ENCODE results near the gene KCNN1.
"Not testable (repeated sequence)": the region's sequence is repeated elsewhere in the genome, so short reads cannot be mapped to it uniquely, and the experiment has no call there.

KCNN1 gene

DNA sequence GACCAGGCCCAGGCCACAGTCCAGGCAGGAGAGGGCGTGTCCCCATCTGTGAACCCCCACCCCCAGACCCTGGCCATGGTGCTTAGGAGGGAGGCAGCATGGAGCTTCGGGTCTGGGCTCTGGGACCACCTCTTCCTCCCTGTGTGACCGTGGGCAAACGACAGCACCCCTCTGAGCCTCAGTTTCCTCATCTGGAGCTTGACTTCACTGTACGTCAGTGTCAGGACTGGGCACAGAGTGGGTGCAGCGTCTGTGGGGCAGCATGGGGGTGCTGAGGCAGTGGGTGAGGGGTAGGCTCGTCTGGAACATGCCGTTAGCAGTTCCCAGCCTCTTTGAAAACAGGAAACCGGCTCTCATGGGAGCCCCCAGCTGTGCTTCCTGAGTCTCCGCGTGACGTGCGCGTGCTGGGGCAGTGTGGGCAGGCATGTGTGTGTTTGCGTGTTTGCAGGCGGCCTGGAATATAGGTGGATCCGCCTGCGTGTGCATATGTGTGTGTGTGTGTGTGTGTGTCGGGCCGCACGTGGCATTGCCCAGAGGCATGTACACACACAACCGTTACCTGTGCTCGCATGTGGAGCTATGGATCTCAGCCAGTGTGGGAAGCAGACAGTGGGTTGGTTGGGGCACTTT is 56.8 kb downstream of the KCNN1 start:
- Histone ChIP-seq H3K4me3 (ENCODE audit: low read length in 2 of 2) (no peak overlapping the region), H3K4me1 (ENCODE audit: control insufficient read depth in 2 of 2, insufficient read depth in 2 of 2, low read length in 2 of 2) (peaks cover 28 to 36% of the 10 kb centered on the region in 2 donors), H3K9ac (ENCODE audit: low read depth in 1 of 2, low read length in 2 of 2) (peak overlapping the region; percentile 8 to 14), H3K27me3 (ENCODE audit: control insufficient read depth in 2 of 2, insufficient read depth in 2 of 2, low read length in 2 of 2) (no peaks in the 10 kb centered on the region), H3K27ac (ENCODE audit: low read depth in 2 of 2, low read length in 2 of 2) (peak overlapping the region; percentile 78 to 87), H3K36me3 (ENCODE audit: control insufficient read depth in 2 of 2, insufficient read depth in 2 of 2, low read length in 2 of 2) (no peaks in the 10 kb centered on the region), H3K9me3 (ENCODE audit: control insufficient read depth in 2 of 2, low read length in 2 of 2) (no peaks in the 10 kb centered on the region)

DNA sequence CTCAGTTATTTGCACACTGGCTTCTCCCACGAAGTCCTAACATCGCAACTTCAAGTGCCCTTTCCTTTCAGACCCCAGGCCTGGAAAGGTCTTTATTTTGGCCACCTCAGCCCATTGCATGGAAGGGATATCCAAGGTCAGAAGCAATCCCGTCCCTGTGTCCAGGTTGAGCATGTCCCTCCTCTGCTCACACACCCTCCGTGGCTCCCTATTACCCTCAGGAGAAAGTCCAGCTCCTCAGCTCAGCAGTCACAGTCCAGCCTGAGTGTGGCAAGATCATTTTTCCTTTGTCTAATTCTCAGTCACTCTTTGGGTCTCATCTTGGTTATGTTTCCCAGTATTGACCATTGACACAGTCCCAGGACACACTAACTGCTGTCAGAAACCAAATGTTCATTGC is 60.2 kb downstream of the KCNN1 start:
- H3K4me1 ChIP-seq (ENCODE audit: control insufficient read depth in 2 of 2, insufficient read depth in 2 of 2, low read length in 2 of 2), result peaks cover 11 to 22% of the 10 kb centered on the region in 2 donors
- no peak overlapping the region for H3K9ac ChIP-seq (ENCODE audit: low read depth in 1 of 2, low read length in 2 of 2)
- H3K36me3 ChIP-seq (ENCODE audit: control insufficient read depth in 2 of 2, insufficient read depth in 2 of 2, low read length in 2 of 2), result no peaks in the 10 kb centered on the region
- no peak overlapping the region for H3K27ac ChIP-seq (ENCODE audit: low read depth in 2 of 2, low read length in 2 of 2)
- no peaks in the 10 kb centered on the region for H3K27me3 ChIP-seq (ENCODE audit: control insufficient read depth in 2 of 2, insufficient read depth in 2 of 2, low read length in 2 of 2)
- H3K9me3 ChIP-seq (ENCODE audit: control insufficient read depth in 2 of 2, low read length in 2 of 2), result no peaks in the 10 kb centered on the region
- no peak overlapping the region for H3K4me3 ChIP-seq (ENCODE audit: low read length in 2 of 2)

DNA sequence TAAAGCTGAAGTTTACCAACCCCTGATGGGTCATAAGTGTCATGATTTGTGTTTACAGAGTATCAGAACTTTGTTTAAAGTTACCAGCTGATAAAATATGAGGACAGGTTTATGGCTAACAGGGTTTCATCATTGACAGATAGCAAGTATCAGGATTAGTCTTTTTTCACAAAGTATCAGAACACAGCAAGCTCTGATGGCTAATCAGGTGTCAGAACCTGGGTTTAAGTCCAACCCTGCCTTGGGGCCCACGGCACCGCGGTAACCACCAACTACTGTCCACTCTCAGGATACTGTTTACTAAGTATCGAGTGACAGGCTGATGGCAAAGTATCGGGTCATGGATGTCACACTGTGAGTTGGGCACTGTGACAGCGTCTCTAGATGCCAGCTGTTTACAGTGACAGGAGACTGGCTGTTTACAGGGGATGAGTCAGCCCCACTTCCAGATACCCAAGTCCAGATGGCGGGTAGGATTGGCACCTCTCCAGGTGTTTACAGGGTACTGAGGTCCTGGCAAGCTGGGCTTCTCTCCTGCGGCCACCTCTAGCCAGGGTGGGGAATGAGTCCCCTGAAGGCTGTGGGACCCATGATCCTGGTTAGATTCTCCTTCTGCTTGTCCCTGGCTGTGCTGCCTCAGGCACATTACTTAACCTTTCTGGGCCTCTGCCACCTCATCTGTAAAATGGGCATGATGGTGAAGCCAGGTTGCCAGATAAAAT is 62.9 kb downstream of the KCNN1 start:
- Histone ChIP-seq H3K36me3 (ENCODE audit: control insufficient read depth in 2 of 2, insufficient read depth in 2 of 2, low read length in 2 of 2) (no peaks in the 10 kb centered on the region), H3K27me3 (ENCODE audit: control insufficient read depth in 2 of 2, insufficient read depth in 2 of 2, low read length in 2 of 2) (no peaks in the 10 kb centered on the region), H3K9ac (ENCODE audit: low read depth in 1 of 2, low read length in 2 of 2) (no peak overlapping the region), H3K4me1 (ENCODE audit: control insufficient read depth in 2 of 2, insufficient read depth in 2 of 2, low read length in 2 of 2) (peaks cover 0 to 12% of the 10 kb centered on the region in 2 donors), H3K27ac (ENCODE audit: low read depth in 2 of 2, low read length in 2 of 2) (peak overlapping the region in 1 of 2 donors; percentile 43), H3K4me3 (ENCODE audit: low read length in 2 of 2) (no peak overlapping the region), H3K9me3 (ENCODE audit: control insufficient read depth in 2 of 2, low read length in 2 of 2) (no peaks in the 10 kb centered on the region)

DNA sequence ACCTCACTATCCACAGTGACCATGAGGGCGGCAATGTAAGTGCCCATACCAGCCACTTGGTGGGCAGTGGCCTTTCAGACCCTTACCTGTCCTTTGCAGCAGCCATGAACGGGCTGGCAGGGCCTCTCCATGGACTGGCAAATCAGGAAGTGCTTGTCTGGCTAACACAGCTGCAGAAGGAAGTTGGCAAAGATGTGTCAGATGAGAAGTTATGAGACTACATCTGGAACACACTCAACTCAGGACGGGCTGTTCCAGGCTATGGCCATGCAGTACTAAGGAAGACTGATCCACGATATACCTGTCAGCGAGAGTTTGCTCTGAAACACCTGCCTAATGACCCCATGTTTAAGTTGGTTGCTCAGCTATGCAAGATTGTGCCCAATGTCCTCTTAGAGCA is 64.5 kb downstream of the KCNN1 start:
- not testable (repeated sequence) for H3K27me3 ChIP-seq (ENCODE audit: control insufficient read depth in 2 of 2, insufficient read depth in 2 of 2, low read length in 2 of 2); H3K36me3 ChIP-seq (ENCODE audit: control insufficient read depth in 2 of 2, insufficient read depth in 2 of 2, low read length in 2 of 2); H3K9ac ChIP-seq (ENCODE audit: low read depth in 1 of 2, low read length in 2 of 2); H3K4me3 ChIP-seq (ENCODE audit: low read length in 2 of 2); H3K9me3 ChIP-seq (ENCODE audit: control insufficient read depth in 2 of 2, low read length in 2 of 2)
- peaks cover 0 to 12% of the 10 kb centered on the region in 2 donors for H3K4me1 ChIP-seq (ENCODE audit: control insufficient read depth in 2 of 2, insufficient read depth in 2 of 2, low read length in 2 of 2)
- peak overlapping the region in 1 of 2 donors; percentile 53 for H3K27ac ChIP-seq (ENCODE audit: low read depth in 2 of 2, low read length in 2 of 2)

DNA sequence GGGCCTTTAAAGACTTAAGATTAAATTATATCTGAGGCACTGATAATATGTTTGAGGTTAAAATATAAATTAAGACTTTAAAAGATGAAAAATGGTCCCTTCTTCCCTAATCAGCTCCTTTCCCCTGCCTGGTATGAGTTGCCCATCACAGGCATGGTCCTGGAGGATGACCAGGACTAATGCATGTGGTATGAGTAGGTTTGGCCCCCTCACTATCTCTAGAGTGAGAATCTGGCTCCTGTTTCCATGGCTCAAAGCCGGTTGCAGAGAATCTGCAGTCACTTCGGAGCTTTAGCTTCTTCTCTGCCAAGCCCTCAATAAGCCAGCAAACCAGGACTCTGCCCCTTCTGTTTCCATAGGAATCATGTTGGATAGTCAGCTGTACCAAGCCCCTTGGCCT is 65.2 kb downstream of the KCNN1 start:
- H3K27me3 ChIP-seq (ENCODE audit: control insufficient read depth in 2 of 2, insufficient read depth in 2 of 2, low read length in 2 of 2); H3K9me3 ChIP-seq (ENCODE audit: control insufficient read depth in 2 of 2, low read length in 2 of 2); H3K36me3 ChIP-seq (ENCODE audit: control insufficient read depth in 2 of 2, insufficient read depth in 2 of 2, low read length in 2 of 2); H3K27ac ChIP-seq (ENCODE audit: low read depth in 2 of 2, low read length in 2 of 2); H3K9ac ChIP-seq (ENCODE audit: low read depth in 1 of 2, low read length in 2 of 2); H3K4me3 ChIP-seq (ENCODE audit: low read length in 2 of 2): not testable (repeated sequence)
- H3K4me1 ChIP-seq (ENCODE audit: control insufficient read depth in 2 of 2, insufficient read depth in 2 of 2, low read length in 2 of 2), result peaks cover 0 to 11% of the 10 kb centered on the region in 2 donors

DNA sequence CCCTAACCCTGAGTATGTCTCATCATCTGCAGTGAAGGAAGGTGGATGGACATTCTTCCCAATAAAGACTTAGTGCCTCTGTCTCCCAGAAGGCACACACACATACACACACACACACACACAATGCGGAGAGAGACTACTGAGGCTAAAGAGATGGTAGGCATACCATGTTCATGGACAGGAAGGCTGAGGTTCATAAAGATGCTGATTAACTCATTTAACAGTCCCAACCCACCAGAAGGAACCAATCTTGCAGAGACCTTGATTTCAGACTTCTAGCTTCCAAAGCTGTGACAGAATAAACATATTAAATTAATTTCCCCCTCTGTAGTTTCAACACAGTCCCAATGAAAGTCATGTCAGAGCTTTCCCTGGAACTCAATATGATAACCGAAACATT is 74.1 kb downstream of the KCNN1 start:
- Histone ChIP-seq H3K4me3 (ENCODE audit: low read length in 2 of 2) (no peak overlapping the region), H3K4me1 (ENCODE audit: control insufficient read depth in 2 of 2, insufficient read depth in 2 of 2, low read length in 2 of 2) (peaks cover 6 to 11% of the 10 kb centered on the region in 2 donors), H3K27me3 (ENCODE audit: control insufficient read depth in 2 of 2, insufficient read depth in 2 of 2, low read length in 2 of 2) (no peaks in the 10 kb centered on the region), H3K9me3 (ENCODE audit: control insufficient read depth in 2 of 2, low read length in 2 of 2) (peaks cover 0 to 2% of the 10 kb centered on the region in 2 donors), H3K9ac (ENCODE audit: low read depth in 1 of 2, low read length in 2 of 2) (no peak overlapping the region), H3K36me3 (ENCODE audit: control insufficient read depth in 2 of 2, insufficient read depth in 2 of 2, low read length in 2 of 2) (no peaks in the 10 kb centered on the region), H3K27ac (ENCODE audit: low read depth in 2 of 2, low read length in 2 of 2) (no peak overlapping the region)

DNA sequence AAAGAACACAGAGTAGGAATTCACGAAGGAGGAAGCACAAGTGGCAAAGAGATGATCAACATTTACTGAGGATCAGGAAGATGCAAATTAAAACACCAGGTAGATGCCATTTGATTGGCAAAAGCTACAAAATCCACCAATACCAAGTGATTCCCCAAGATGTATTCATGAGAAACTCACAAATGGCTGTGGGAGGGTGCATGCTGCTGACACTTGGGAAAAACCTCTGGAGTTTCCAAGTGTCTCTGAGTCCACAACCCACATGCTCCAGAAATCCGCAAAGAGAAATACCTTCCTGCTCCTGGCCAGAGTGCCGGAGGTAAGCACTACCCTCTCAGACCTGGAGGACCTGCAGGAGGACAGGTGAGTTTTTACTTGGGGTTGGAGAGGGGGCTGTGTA is 76.8 kb downstream of the KCNN1 start:
- Histone ChIP-seq H3K4me3 (ENCODE audit: low read length in 2 of 2) (no peak overlapping the region), H3K4me1 (ENCODE audit: control insufficient read depth in 2 of 2, insufficient read depth in 2 of 2, low read length in 2 of 2) (peaks cover 10 to 13% of the 10 kb centered on the region in 2 donors), H3K36me3 (ENCODE audit: control insufficient read depth in 2 of 2, insufficient read depth in 2 of 2, low read length in 2 of 2) (no peaks in the 10 kb centered on the region), H3K9ac (ENCODE audit: low read depth in 1 of 2, low read length in 2 of 2) (no peak overlapping the region), H3K27me3 (ENCODE audit: control insufficient read depth in 2 of 2, insufficient read depth in 2 of 2, low read length in 2 of 2) (no peaks in the 10 kb centered on the region), H3K27ac (ENCODE audit: low read depth in 2 of 2, low read length in 2 of 2) (no peak overlapping the region), H3K9me3 (ENCODE audit: control insufficient read depth in 2 of 2, low read length in 2 of 2) (peaks cover 0 to 2% of the 10 kb centered on the region in 2 donors)

DNA sequence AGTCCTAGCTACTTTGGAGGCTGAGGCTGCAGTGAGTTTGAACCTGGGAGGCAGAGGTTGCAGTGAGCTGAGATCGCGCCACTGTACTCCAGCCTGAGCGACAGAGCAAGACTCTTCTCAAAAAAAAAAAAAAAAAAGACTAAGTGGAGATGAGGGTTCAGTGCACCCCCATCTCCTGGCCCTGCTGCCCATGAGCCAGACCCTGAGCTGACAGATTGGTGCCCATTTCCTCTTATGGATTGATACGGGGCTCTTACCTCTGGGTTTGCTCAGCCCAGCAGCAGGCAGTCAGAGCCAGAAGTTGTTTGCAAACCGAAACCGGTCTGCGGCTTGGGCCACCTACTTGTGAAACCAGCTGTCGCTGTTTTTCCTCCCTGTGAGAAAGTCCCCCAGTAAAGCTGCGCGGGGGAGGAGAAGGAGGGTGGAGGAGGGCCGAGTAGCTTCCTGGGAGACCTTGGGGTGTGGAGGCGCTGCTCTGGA is 78.0 kb downstream of the KCNN1 start:
- H3K9ac ChIP-seq (ENCODE audit: low read depth in 1 of 2, low read length in 2 of 2), result peak overlapping the region; percentile 67 to 70
- no peaks in the 10 kb centered on the region for H3K27me3 ChIP-seq (ENCODE audit: control insufficient read depth in 2 of 2, insufficient read depth in 2 of 2, low read length in 2 of 2)
- H3K4me1 ChIP-seq (ENCODE audit: control insufficient read depth in 2 of 2, insufficient read depth in 2 of 2, low read length in 2 of 2), result peaks cover 13 to 17% of the 10 kb centered on the region in 2 donors
- peak overlapping the region; percentile 67 to 72 for H3K27ac ChIP-seq (ENCODE audit: low read depth in 2 of 2, low read length in 2 of 2)
- peaks cover 0 to 2% of the 10 kb centered on the region in 2 donors for H3K9me3 ChIP-seq (ENCODE audit: control insufficient read depth in 2 of 2, low read length in 2 of 2)
- peak overlapping the region; percentile 56 to 68 for H3K4me3 ChIP-seq (ENCODE audit: low read length in 2 of 2)
- no peaks in the 10 kb centered on the region for H3K36me3 ChIP-seq (ENCODE audit: control insufficient read depth in 2 of 2, insufficient read depth in 2 of 2, low read length in 2 of 2)

DNA sequence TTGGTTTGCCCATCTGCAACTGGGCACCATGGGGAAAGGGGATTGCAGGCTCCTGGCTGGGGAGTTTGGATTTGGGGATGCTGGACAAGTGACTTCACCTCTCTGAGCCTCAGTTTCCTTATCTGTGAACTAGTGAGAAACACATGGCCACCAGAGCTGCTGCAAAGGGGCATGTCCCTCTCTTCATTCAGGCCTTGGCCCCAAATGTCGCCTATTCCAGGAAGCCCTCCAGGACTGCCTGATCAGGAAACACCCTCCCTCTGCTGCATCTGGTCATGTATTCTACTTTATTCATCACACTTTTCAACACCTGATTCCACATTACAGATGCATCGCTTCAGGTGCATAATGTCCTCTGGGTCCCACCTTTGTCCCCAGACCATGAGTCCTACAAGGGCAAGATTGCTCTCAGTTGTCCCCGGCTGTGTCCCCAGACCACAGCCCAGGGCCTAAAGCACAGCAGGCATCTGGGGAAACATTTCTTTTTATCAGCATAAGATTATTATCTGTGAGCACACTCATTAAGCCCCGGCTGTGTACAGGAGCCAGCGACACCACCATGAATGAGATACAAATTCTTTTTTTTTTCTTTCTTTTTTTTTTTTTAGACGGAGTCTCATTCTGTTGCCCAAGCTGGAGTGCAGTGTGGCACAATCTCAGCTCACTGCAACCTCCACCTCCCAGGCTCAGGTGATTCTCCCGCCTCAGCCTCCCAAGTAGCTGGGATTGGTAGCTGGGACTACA is 78.6 kb downstream of the KCNN1 start:
- Histone ChIP-seq H3K36me3 (ENCODE audit: control insufficient read depth in 2 of 2, insufficient read depth in 2 of 2, low read length in 2 of 2) (no peaks in the 10 kb centered on the region), H3K4me3 (ENCODE audit: low read length in 2 of 2) (peak overlapping the region; percentile 56 to 68), H3K27me3 (ENCODE audit: control insufficient read depth in 2 of 2, insufficient read depth in 2 of 2, low read length in 2 of 2) (no peaks in the 10 kb centered on the region), H3K4me1 (ENCODE audit: control insufficient read depth in 2 of 2, insufficient read depth in 2 of 2, low read length in 2 of 2) (peaks cover 13 to 17% of the 10 kb centered on the region in 2 donors), H3K27ac (ENCODE audit: low read depth in 2 of 2, low read length in 2 of 2) (peak overlapping the region; percentile 67 to 72), H3K9me3 (ENCODE audit: control insufficient read depth in 2 of 2, low read length in 2 of 2) (peaks cover 0 to 2% of the 10 kb centered on the region in 2 donors), H3K9ac (ENCODE audit: low read depth in 1 of 2, low read length in 2 of 2) (peak overlapping the region; percentile 67 to 70)
